GM06990 (cell line): ENCODE results near the gene CRABP2.

Experiments used
- DNase-seq: peaks from one replicate; pipeline ENCODE4 v3.0.0-alpha.2; 2011; ENCODE audit not compliant: insufficient read length; ENCODE audit errors: extremely low read depth
- H3K27me3 ChIP-seq: replicated peaks from 2 replicates; pipeline ENCODE4 v1.6.0; 2011; ENCODE audit warnings: low read length; ENCODE audit not compliant: control insufficient read depth, insufficient read depth
- H3K36me3 ChIP-seq: 2 replicates; pipeline ENCODE4 v1.5.1; 2011; ENCODE audit warnings: low read length; ENCODE audit not compliant: control insufficient read depth, insufficient read depth
- H3K4me3 ChIP-seq: replicated peaks from 2 replicates; pipeline ENCODE4 v1.5.1; 2011; ENCODE audit warnings: low read depth, mild to moderate bottlenecking, control low read depth, low read length
- CTCF ChIP-seq: IDR thresholded peaks from 2 replicates; pipeline ENCODE4 v1.5.1; 2011; ENCODE audit warnings: low read length, control low read depth, mild to moderate bottlenecking, inconsistent platforms; ENCODE audit not compliant: insufficient read depth, poor library complexity, severe bottlenecking

The CRABP2 gene

GRCh38 chr1:156658496-156658895, 46.9 kb downstream of the CRABP2 start:
- no peak for DNase-seq
- no peaks in the 10 kb centered on the region for H3K27me3 ChIP-seq
- TF ChIP-seq CTCF, result peak; percentile 2

GRCh38 chr1:156657741-156658319, 47.6 kb downstream of the CRABP2 start:
- no peak for TF ChIP-seq CTCF
- Histone ChIP-seq H3K4me3 (no peak overlapping the region), H3K36me3 (0 out of 2 replicates have a peak, but pooled peaks cover 1% of the 10 kb centered on the region)

More at GRCh38 chr1:156658496-156658895, 46.9 kb downstream of the CRABP2 start:
- H3K36me3 ChIP-seq, result 0 out of 2 replicates have a peak, but pooled peaks cover 1% of the 10 kb centered on the region
- no peak overlapping the region for H3K4me3 ChIP-seq

GRCh38 chr1:156656806-156657740, 48.3 kb downstream of the CRABP2 start:
- TF ChIP-seq CTCF, result peak; percentile 98
- peak; percentile 77 for DNase-seq
- Histone ChIP-seq H3K36me3 (0 out of 2 replicates have a peak, but pooled peaks cover 1% of the 10 kb centered on the region), H3K27me3 (no peaks in the 10 kb centered on the region), H3K4me3 (no peak overlapping the region; the same call in 1 of the 2 replicates)

More at GRCh38 chr1:156657741-156658319, 47.6 kb downstream of the CRABP2 start:
- no peaks in the 10 kb centered on the region for H3K27me3 ChIP-seq
- DNase-seq, result no peak

DNA sequence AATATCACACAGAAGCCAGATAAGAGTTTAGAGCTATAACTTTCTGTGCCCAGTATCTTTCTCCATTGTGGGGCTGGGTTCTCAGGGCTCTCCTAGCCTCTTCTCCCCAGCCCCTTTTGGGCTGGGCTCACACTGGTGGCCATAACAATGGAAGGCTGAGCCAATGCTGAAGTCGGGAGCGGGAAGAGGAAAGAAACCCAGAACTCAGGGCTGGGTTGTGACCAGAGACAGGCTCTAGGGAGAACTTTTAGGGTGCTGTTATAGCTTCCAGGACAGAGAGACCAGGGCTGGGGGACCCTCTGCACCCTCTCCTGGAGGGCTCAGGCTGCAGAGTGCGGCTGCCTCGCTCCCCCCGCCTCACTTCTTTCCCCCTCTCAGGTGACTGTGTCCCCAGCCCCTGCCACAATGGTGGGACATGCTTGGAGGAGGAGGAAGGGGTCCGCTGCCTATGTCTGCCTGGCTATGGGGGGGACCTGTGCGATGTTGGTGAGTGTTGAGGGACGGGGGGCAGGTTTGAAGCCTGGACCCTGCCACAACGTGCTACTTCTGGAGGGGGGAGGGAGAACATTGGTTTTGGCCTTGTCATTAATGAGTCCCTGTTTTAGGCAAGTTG, 49.4 kb downstream of the CRABP2 start:
- DNase-seq, result no peak
- no peak for TF ChIP-seq CTCF
- H3K4me3 ChIP-seq, result no peak overlapping the region
- no peaks in the 10 kb centered on the region for H3K27me3 ChIP-seq
- H3K36me3 ChIP-seq, result 0 out of 2 replicates have a peak, but pooled peaks cover 1% of the 10 kb centered on the region

- no peak for DNase-seq
- no peaks in the 10 kb centered on the region for H3K27me3 ChIP-seq
Measured at GRCh38 chr1:156655151-156655903, 50.1 kb downstream of the CRABP2 start.

More at GRCh38 chr1:156655151-156655903, 50.1 kb downstream of the CRABP2 start:
- H3K4me3 ChIP-seq, result no peak overlapping the region
- no peak for TF ChIP-seq CTCF
- 0 out of 2 replicates have a peak, but pooled peaks cover 1% of the 10 kb centered on the region for H3K36me3 ChIP-seq
